ENCODE data around the gene GRIN2A. TPM values are rescaled to one million over a fixed set of nuclear protein-coding genes. Genes with fewer than 3 reads are reported as not detected.

The GRIN2A gene
- total RNA-seq, 1 experiment from 2014 or later = not detected

DNA sequence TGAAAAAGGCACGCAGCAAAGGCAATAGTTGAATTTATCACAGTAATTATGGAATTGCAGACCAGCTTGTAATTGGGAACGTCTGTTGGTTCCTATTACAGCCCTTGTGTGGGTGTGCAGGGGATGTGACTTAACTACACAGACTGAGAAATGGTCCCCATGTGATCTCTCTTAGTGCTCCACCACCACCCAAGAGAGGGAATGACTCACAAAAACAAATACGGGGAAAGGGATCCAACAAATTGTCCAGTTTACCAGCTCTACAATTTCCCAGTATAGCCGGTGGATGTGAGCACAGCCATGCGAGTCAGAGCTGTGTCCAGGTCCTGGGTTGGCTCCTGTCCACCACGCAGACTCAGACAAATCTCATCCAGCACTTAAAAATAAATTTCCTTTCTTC lies 337.9 kb downstream of the GRIN2A start:
- H3K27me3 ChIP-seq (ENCODE audit: low read length) = no peaks in the 10 kb centered on the region
- H3K36me3 ChIP-seq (ENCODE audit: insufficient read depth, low read length) = no peaks in the 10 kb centered on the region
- no peak overlapping the region for H2AFZ ChIP-seq (ENCODE audit: low read length)
- H3K27ac ChIP-seq (ENCODE audit: low read length) = no peak overlapping the region
- H3K4me2 ChIP-seq (ENCODE audit: low read depth, low read length, poor library complexity, severe bottlenecking) = no peak overlapping the region
- H4K20me1 ChIP-seq (ENCODE audit: insufficient read depth, low read depth, low read length) = no peaks in the 10 kb centered on the region
- DNase-seq = no peak
- no peak overlapping the region for H3K9ac ChIP-seq (ENCODE audit: low read length)
- no peaks in the 10 kb centered on the region for H3K9me3 ChIP-seq (ENCODE audit: low read length)
- H3K4me3 ChIP-seq (ENCODE audit: low read length) = no peak overlapping the region
- no peaks in the 10 kb centered on the region; the same call in 1 of the 2 replicates for H3K9me2 ChIP-seq (replicated peaks; ENCODE audit: insufficient read depth, low read length)
- H3K4me1 ChIP-seq (ENCODE audit: low read length) = no peaks in the 10 kb centered on the region
- no peaks in the 10 kb centered on the region for H3K79me2 ChIP-seq (ENCODE audit: low read length)

DNA sequence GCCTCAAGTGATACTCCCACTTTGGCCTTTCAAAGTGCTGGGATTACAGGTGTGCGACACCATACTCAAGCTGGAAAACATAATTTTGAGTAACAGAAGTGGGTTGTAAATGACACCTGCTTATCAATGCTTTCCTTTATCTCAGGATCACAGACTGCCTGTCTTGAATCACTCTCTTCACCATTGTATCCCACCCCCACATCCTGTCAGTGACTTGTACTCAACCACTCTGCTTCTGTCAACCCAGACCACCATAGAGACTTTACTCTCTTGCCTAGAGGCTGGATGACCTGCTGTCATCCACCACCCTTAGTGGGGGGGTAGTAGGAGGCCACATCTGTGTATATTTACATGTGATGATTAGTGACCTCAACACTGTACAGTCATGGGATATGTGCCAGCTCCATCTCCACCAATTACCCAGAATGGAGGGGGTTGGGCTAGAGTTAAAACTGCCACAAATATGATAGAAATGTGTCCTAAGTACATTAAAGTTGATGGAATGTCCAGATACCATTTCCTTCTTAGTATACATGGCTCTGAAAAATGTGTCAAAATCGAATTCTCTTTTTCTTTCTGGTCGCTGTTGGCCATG lies 338.7 kb downstream of the GRIN2A start:
- DNase-seq = no peak
- Histone ChIP-seq H3K9me3 (ENCODE audit: low read length) (no peaks in the 10 kb centered on the region), H3K27me3 (ENCODE audit: low read length) (no peaks in the 10 kb centered on the region), H3K9ac (ENCODE audit: low read length) (no peak overlapping the region), H3K4me1 (ENCODE audit: low read length) (no peaks in the 10 kb centered on the region), H2AFZ (ENCODE audit: low read length) (no peak overlapping the region), H3K9me2 (replicated peaks; ENCODE audit: insufficient read depth, low read length) (no peaks in the 10 kb centered on the region; the same call in 1 of the 2 replicates), H3K27ac (ENCODE audit: low read length) (no peak overlapping the region), H3K4me2 (ENCODE audit: low read depth, low read length, poor library complexity, severe bottlenecking) (no peak overlapping the region), H3K4me3 (ENCODE audit: low read length) (no peak overlapping the region), H3K36me3 (ENCODE audit: insufficient read depth, low read length) (no peaks in the 10 kb centered on the region), H3K79me2 (ENCODE audit: low read length) (no peaks in the 10 kb centered on the region), H4K20me1 (ENCODE audit: insufficient read depth, low read depth, low read length) (no peaks in the 10 kb centered on the region)

DNA sequence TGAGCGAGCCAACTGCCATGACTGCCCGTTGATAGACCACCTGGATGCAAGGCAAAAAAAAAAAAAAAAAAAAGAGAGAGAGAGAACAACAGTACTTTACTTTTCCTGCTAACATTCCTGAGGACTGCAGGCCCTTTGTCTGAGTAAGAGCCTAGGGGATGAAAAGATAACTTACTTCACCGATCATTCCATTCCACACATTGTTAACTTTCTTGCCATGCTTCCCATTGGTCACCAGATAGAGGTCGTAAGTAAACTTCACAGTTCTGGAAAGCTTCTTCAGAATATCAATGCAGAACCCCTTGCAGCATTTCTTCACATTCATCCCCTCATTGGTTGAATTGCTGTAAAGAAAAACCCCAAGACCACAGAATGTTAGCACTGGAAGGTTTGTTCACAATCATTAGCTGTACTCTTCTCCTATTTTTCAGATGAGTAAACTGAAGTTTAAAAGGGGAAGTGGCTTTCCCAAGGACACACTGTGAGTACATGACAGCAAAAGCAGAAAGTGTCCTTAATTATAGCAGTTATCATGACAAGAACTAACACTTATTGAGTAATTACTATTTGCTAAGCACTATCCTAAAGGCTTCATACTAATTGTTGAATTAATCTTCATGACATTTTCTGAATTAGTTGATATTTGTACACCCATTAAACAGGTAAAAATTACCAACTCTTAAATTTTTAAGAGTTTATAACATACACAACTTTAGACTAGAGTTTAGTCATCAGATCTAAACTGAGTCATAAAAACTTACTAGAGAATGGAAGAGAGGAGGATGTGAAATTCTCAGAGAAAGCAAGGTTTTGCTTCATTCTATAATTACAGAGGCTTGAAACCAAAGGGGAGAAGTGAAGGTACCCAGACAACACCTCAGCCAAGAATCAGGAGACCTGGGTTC lies 341.2 kb downstream of the GRIN2A start:
- no peak overlapping the region for H3K4me2 ChIP-seq (ENCODE audit: low read depth, low read length, poor library complexity, severe bottlenecking)
- no peaks in the 10 kb centered on the region for H3K79me2 ChIP-seq (ENCODE audit: low read length)
- no peak overlapping the region for H3K4me3 ChIP-seq (ENCODE audit: low read length)
- no peaks in the 10 kb centered on the region for H3K9me3 ChIP-seq (ENCODE audit: low read length)
- H2AFZ ChIP-seq (ENCODE audit: low read length) = no peak overlapping the region
- H4K20me1 ChIP-seq (ENCODE audit: insufficient read depth, low read depth, low read length) = no peaks in the 10 kb centered on the region
- H3K36me3 ChIP-seq (ENCODE audit: insufficient read depth, low read length) = no peaks in the 10 kb centered on the region
- no peaks in the 10 kb centered on the region for H3K27me3 ChIP-seq (ENCODE audit: low read length)
- H3K9ac ChIP-seq (ENCODE audit: low read length) = no peak overlapping the region
- no peaks in the 10 kb centered on the region for H3K4me1 ChIP-seq (ENCODE audit: low read length)
- no peaks in the 10 kb centered on the region; the same call in 1 of the 2 replicates for H3K9me2 ChIP-seq (replicated peaks; ENCODE audit: insufficient read depth, low read length)
- DNase-seq = no peak
- H3K27ac ChIP-seq (ENCODE audit: low read length) = no peak overlapping the region

DNA sequence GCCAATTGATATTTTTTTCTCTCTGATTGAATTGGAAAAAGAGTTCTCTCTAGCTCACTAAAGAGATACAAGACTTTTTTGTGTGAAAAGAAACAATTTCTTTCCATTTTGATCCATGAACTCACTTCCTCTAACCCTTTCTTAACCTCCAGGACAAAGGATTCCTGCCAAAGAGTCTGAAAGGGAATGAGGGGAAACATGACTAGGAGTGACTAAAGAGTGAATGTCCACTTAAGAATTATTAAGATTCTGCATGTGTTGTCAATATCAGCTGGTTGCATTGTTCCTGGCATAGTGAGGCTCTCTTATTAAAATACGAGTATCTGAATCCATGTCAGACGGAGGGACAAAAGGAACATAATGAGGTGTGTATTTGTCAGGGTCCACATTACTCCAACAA lies 344.7 kb downstream of the GRIN2A start:
- Histone ChIP-seq H3K36me3 (ENCODE audit: insufficient read depth, low read length) (no peaks in the 10 kb centered on the region), H3K9ac (ENCODE audit: low read length) (no peak overlapping the region), H3K79me2 (ENCODE audit: low read length) (no peaks in the 10 kb centered on the region), H4K20me1 (ENCODE audit: insufficient read depth, low read depth, low read length) (no peaks in the 10 kb centered on the region), H3K4me2 (ENCODE audit: low read depth, low read length, poor library complexity, severe bottlenecking) (no peak overlapping the region), H3K4me3 (ENCODE audit: low read length) (no peak overlapping the region), H3K27ac (ENCODE audit: low read length) (no peak overlapping the region), H3K4me1 (ENCODE audit: low read length) (no peaks in the 10 kb centered on the region), H3K9me2 (replicated peaks; ENCODE audit: insufficient read depth, low read length) (no peaks in the 10 kb centered on the region; the same call in 1 of the 2 replicates), H2AFZ (ENCODE audit: low read length) (no peak overlapping the region), H3K9me3 (ENCODE audit: low read length) (no peaks in the 10 kb centered on the region), H3K27me3 (ENCODE audit: low read length) (no peaks in the 10 kb centered on the region)
- DNase-seq = no peak

DNA sequence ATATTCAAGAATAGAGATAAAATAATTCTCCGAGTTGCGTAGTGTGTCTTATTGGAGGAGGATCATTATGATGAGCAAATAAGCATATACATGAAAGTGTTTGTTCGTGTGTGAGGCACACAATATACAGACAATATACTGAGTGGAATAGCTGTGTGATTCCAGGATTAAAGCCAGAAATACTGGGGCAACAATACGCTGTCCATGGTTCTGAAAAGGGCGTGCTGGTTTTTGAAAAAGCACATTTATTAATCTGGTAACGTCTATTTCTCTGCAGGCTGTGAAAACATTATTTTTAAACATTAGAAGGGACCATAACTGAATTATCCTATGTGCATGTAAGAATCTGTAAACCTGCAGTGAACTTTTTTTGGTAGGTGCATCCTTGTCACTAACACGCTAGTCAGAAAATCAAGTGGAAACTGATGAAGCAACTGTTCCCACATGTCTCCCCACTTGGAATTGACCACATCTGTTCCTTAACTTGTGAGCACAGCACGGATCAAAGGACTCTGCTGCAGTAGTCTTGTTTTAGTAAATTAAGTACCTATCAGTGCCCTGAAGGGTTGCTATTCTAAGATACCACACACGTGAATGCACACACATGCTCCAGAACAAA lies 346.0 kb downstream of the GRIN2A start:
- H3K27me3 ChIP-seq (ENCODE audit: low read length) = no peaks in the 10 kb centered on the region
- no peaks in the 10 kb centered on the region for H4K20me1 ChIP-seq (ENCODE audit: insufficient read depth, low read depth, low read length)
- H3K9me2 ChIP-seq (replicated peaks; ENCODE audit: insufficient read depth, low read length) = no peaks in the 10 kb centered on the region
- H3K36me3 ChIP-seq (ENCODE audit: insufficient read depth, low read length) = no peaks in the 10 kb centered on the region
- DNase-seq = peak; percentile 64
- no peak overlapping the region for H3K27ac ChIP-seq (ENCODE audit: low read length)
- H3K9me3 ChIP-seq (ENCODE audit: low read length) = no peaks in the 10 kb centered on the region
- no peaks in the 10 kb centered on the region for H3K4me1 ChIP-seq (ENCODE audit: low read length)
- no peak overlapping the region for H3K9ac ChIP-seq (ENCODE audit: low read length)
- no peak overlapping the region for H3K4me2 ChIP-seq (ENCODE audit: low read depth, low read length, poor library complexity, severe bottlenecking)
- H3K4me3 ChIP-seq (ENCODE audit: low read length) = no peak overlapping the region
- H2AFZ ChIP-seq (ENCODE audit: low read length) = no peak overlapping the region
- H3K79me2 ChIP-seq (ENCODE audit: low read length) = no peaks in the 10 kb centered on the region

DNA sequence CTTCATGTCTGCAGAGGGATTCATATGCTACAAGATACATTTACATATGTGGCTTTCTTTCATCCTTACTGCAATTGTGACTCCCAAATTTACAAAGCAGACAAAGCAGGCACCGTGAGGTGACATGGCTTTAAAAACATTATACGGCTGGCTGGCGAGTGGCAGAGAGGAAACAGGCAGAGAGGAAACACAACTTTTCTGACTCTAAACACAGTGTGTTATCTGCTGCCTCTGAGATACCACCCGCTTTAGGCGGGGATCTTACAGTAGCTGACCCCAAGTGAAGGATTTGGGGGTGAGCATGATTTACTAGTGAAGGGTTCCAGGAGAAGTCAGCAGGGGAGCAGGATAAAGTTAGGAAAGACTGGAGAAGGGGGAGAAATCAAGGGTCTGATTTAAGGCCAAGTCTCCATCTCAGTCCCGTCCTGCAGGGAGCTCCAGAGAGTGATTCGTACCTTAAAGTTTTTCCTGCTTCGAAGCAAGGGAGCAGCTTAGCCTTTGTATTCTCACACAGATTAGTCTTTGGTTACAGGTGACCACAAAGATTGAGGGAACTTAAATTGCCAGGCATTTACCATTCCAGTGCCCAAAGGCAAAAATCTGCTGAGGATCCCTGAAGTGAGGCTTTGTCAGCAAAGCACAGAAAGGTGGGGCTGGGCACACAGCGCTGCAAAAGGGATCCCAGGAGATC lies 355.0 kb downstream of the GRIN2A start:
- Histone ChIP-seq H3K79me2 (ENCODE audit: low read length) (no peaks in the 10 kb centered on the region), H4K20me1 (ENCODE audit: insufficient read depth, low read depth, low read length) (no peaks in the 10 kb centered on the region), H3K27me3 (ENCODE audit: low read length) (no peaks in the 10 kb centered on the region), H3K9me3 (ENCODE audit: low read length) (no peaks in the 10 kb centered on the region), H3K4me1 (ENCODE audit: low read length) (no peaks in the 10 kb centered on the region), H3K9me2 (replicated peaks; ENCODE audit: insufficient read depth, low read length) (no peaks in the 10 kb centered on the region), H2AFZ (ENCODE audit: low read length) (no peak overlapping the region), H3K4me2 (ENCODE audit: low read depth, low read length, poor library complexity, severe bottlenecking) (no peak overlapping the region), H3K27ac (ENCODE audit: low read length) (no peak overlapping the region), H3K9ac (ENCODE audit: low read length) (no peak overlapping the region), H3K36me3 (ENCODE audit: insufficient read depth, low read length) (no peaks in the 10 kb centered on the region), H3K4me3 (ENCODE audit: low read length) (no peak overlapping the region)
- DNase-seq = no peak

DNA sequence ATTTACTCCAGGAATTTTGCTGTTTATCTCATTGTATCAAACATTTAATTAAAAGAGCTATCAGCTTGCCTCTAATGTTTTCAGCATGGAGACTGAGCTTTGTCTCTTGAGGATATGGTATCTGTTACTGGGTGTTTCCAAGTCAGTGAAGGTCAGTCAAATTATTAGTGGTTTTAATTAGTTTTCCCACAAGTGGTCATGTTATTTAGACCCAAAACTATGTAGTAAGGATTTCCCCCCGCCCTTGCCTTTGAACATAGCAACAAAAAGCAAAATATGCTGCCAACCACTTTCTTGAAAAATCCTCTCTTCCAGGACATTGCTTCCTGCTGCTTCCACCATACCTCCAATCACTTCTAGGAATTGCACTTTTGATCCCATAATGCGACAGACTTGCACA lies 355.6 kb downstream of the GRIN2A start:
- Histone ChIP-seq H3K36me3 (ENCODE audit: insufficient read depth, low read length) (no peaks in the 10 kb centered on the region), H3K4me3 (ENCODE audit: low read length) (no peak overlapping the region), H3K79me2 (ENCODE audit: low read length) (no peaks in the 10 kb centered on the region), H3K27ac (ENCODE audit: low read length) (no peak overlapping the region), H3K27me3 (ENCODE audit: low read length) (no peaks in the 10 kb centered on the region), H3K4me1 (ENCODE audit: low read length) (no peaks in the 10 kb centered on the region), H3K9me3 (ENCODE audit: low read length) (no peaks in the 10 kb centered on the region), H3K9ac (ENCODE audit: low read length) (no peak overlapping the region), H4K20me1 (ENCODE audit: insufficient read depth, low read depth, low read length) (no peaks in the 10 kb centered on the region), H2AFZ (ENCODE audit: low read length) (no peak overlapping the region), H3K9me2 (replicated peaks; ENCODE audit: insufficient read depth, low read length) (no peaks in the 10 kb centered on the region), H3K4me2 (ENCODE audit: low read depth, low read length, poor library complexity, severe bottlenecking) (no peak overlapping the region)
- DNase-seq = no peak
